ENCODE results near the gene SURF6.

DNA sequence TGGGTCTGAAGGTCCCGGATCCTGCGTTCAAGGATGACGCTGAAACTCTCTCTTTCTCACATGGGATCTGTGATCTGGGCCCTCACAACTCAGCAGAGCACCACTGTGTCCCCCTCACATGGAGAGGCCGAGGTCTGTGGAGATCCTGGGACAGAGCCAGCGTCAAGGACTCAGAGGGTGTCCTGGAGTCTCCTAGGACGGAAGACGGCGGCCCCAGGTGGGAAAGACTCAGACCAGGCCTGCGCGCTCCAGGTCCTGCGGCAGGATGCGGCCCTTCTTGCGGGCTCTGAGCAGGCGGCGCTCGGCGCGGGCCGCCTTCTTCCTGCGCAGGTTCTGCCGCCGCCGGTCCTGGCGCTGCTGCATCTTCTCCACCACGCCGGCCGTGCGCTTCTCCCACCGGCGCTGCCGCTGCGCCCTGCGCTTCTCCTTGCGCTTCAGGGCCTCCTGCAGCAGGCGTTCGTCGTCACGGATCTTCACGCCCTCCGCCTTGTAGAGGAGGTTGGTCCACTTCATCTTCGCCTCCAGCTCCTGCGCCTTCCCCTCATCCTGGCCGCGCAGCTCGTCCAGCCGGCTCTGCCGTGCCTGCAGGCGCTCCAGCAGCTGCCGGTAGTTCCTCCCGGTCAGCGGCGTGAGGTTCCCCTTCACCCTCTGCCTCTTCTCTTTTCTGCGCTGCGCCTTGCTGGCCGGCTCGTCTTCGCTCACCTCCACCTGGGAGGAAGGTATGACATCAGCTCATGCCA, 4.2 kb downstream of the SURF6 start:
- TF ChIP-seq, protein P1, sequence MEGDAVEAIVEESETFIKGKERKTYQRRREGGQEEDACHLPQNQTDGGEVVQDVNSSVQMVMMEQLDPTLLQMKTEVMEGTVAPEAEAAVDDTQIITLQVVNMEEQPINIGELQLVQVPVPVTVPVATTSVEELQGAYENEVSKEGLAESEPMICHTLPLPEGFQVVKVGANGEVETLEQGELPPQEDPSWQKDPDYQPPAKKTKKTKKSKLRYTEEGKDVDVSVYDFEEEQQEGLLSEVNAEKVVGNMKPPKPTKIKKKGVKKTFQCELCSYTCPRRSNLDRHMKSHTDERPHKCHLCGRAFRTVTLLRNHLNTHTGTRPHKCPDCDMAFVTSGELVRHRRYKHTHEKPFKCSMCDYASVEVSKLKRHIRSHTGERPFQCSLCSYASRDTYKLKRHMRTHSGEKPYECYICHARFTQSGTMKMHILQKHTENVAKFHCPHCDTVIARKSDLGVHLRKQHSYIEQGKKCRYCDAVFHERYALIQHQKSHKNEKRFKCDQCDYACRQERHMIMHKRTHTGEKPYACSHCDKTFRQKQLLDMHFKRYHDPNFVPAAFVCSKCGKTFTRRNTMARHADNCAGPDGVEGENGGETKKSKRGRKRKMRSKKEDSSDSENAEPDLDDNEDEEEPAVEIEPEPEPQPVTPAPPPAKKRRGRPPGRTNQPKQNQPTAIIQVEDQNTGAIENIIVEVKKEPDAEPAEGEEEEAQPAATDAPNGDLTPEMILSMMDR (IDR thresholded peaks at IDR 0.05): no peak
- TF ChIP-seq POLR2A (IDR thresholded peaks at IDR 0.05) (no peak), POLR2AphosphoS5 (IDR thresholded peaks at IDR 0.05) (no peak)
